Nephron (organoid): ENCODE measurements around the gene FAM161A.

Experiments used
- H3K27ac Mint-ChIP-seq, 3 experiments: 2 replicates each; pipeline ENCODE4 v1.8.0; 2020; ENCODE audit warnings: mixed read lengths in 3 of 3, mild to moderate bottlenecking in 2 of 3, moderate library complexity in 1 of 3
- H3K27me3 Mint-ChIP-seq: 2 replicates; pipeline ENCODE4 v1.8.0; 2021; ENCODE audit warnings: low read depth, mild to moderate bottlenecking, moderate library complexity, mixed read lengths
- H3K36me3 Mint-ChIP-seq: 2 replicates; pipeline ENCODE4 v1.8.0; 2020; ENCODE audit warnings: low read depth, mixed read lengths
- H3K4me1 Mint-ChIP-seq: 2 replicates; pipeline ENCODE4 v1.8.0; 2020; ENCODE audit warnings: mixed read lengths
- H3K4me3 Mint-ChIP-seq, 3 experiments: 2 replicates each; pipeline ENCODE4 v1.8.0; 2020; ENCODE audit warnings: mild to moderate bottlenecking in 3 of 3, mixed read lengths in 3 of 3, moderate library complexity in 2 of 3
- H3K9me3 Mint-ChIP-seq: 2 replicates; pipeline ENCODE4 v1.8.0; 2020; ENCODE audit warnings: mixed read lengths
- CTCF ChIP-seq, 3 experiments: fragments of 200-600 bp; sonication (generic); IDR thresholded peaks; one replicate each; pipeline ENCODE4 v1.5.0; 2021; ENCODE audit warnings: antibody characterized with exemption in 3 of 3; ENCODE audit not compliant: unreplicated experiment in 3 of 3

The FAM161A gene

GRCh38 chr2:61845320-61845719 is 8.5 kb downstream of the FAM161A start:
- Mint-ChIP-seq H3K27ac (no peak overlapping the region), H3K9me3 (no peaks in the 10 kb centered on the region), H3K36me3 (peaks cover 14% of the 10 kb centered on the region), H3K4me1 (no peaks in the 10 kb centered on the region), H3K27me3 (no peaks in the 10 kb centered on the region), H3K4me3 (no peak overlapping the region)
- TF ChIP-seq CTCF (IDR thresholded peaks at IDR 0.05; ENCODE audit: unreplicated experiment in 3 of 3), result no peak

GRCh38 chr2:61841286-61841685 is 12.6 kb downstream of the FAM161A start:
- Mint-ChIP-seq H3K27ac (no peak overlapping the region), H3K4me1 (no peaks in the 10 kb centered on the region), H3K9me3 (no peaks in the 10 kb centered on the region), H3K4me3 (no peak overlapping the region), H3K27me3 (no peaks in the 10 kb centered on the region), H3K36me3 (peaks cover 30% of the 10 kb centered on the region)
- TF ChIP-seq CTCF (IDR thresholded peaks at IDR 0.05; ENCODE audit: unreplicated experiment in 3 of 3), result no peak

- Mint-ChIP-seq H3K27ac (no peak overlapping the region), H3K4me3 (no peak overlapping the region), H3K36me3 (peaks cover 48% of the 10 kb centered on the region), H3K9me3 (no peaks in the 10 kb centered on the region), H3K4me1 (no peaks in the 10 kb centered on the region), H3K27me3 (no peaks in the 10 kb centered on the region)
- TF ChIP-seq CTCF (IDR thresholded peaks at IDR 0.05; ENCODE audit: unreplicated experiment in 3 of 3), result no peak
Measured at GRCh38 chr2:61834893-61835292, 19.0 kb downstream of the FAM161A start.

GRCh38 chr2:61833971-61834370 is 19.9 kb downstream of the FAM161A start:
- H3K27me3 Mint-ChIP-seq, result no peaks in the 10 kb centered on the region
- H3K9me3 Mint-ChIP-seq, result no peaks in the 10 kb centered on the region
- H3K36me3 Mint-ChIP-seq, result peaks cover 44% of the 10 kb centered on the region
- no peak for TF ChIP-seq CTCF (IDR thresholded peaks at IDR 0.05; ENCODE audit: unreplicated experiment in 3 of 3)
- no peak overlapping the region for H3K4me3 Mint-ChIP-seq
- H3K4me1 Mint-ChIP-seq, result no peaks in the 10 kb centered on the region
- no peak overlapping the region for H3K27ac Mint-ChIP-seq

GRCh38 chr2:61832183-61832841 is 21.5 kb downstream of the FAM161A start:
- Mint-ChIP-seq H3K4me3 (no peak overlapping the region), H3K27ac (no peak overlapping the region), H3K36me3 (peaks cover 47% of the 10 kb centered on the region), H3K9me3 (no peaks in the 10 kb centered on the region), H3K27me3 (no peaks in the 10 kb centered on the region), H3K4me1 (no peaks in the 10 kb centered on the region)
- TF ChIP-seq CTCF (IDR thresholded peaks at IDR 0.05; ENCODE audit: unreplicated experiment in 3 of 3), result no peak

- Mint-ChIP-seq H3K36me3 (peaks cover 4% of the 10 kb centered on the region), H3K4me1 (no peaks in the 10 kb centered on the region), H3K9me3 (no peaks in the 10 kb centered on the region), H3K4me3 (no peak overlapping the region), H3K27me3 (no peaks in the 10 kb centered on the region), H3K27ac (no peak overlapping the region)
- no peak for TF ChIP-seq CTCF (IDR thresholded peaks at IDR 0.05; ENCODE audit: unreplicated experiment in 3 of 3)
Measured at GRCh38 chr2:61822255-61822654, 31.6 kb downstream of the FAM161A start.
